ENCODE results near the gene URAD. TPM values are rescaled to one million over a fixed set of nuclear protein-coding genes. Genes with fewer than 3 reads are reported as not detected.

URAD gene
- total RNA-seq, 1 donor: not detected

GRCh38 chr13:28031896-28032288 is 43.4 kb upstream of the URAD start:
- DNase-seq (ENCODE audit: insufficient read length, low spot score, missing footprints): no peak
- Histone ChIP-seq H2AFZ (ENCODE audit: low read length) (no peak overlapping the region), H3K27me3 (ENCODE audit: insufficient read depth, low read length) (no peaks in the 10 kb centered on the region), H3K36me3 (ENCODE audit: insufficient read depth, low read length) (no peaks in the 10 kb centered on the region), H3K79me2 (ENCODE audit: insufficient read depth, low read length) (no peaks in the 10 kb centered on the region), H3K4me1 (ENCODE audit: insufficient read depth, low read length) (no peaks in the 10 kb centered on the region), H3K4me2 (ENCODE audit: insufficient read depth, low read length) (no peak overlapping the region), H3K4me3 (ENCODE audit: insufficient read depth, low read length) (no peak overlapping the region), H3K27ac (ENCODE audit: low read depth, low read length) (no peak overlapping the region), H3K9me3 (ENCODE audit: low read depth, low read length) (no peaks in the 10 kb centered on the region), H4K20me1 (ENCODE audit: insufficient read depth, low read length) (no peaks in the 10 kb centered on the region)
- no peak for TF ChIP-seq CTCF (IDR thresholded peaks at IDR 0.05; ENCODE audit: extremely low read depth, low read depth, low read length)

GRCh38 chr13:28031220-28031895 is 42.9 kb upstream of the URAD start:
- Histone ChIP-seq H3K27me3 (ENCODE audit: insufficient read depth, low read length) (no peaks in the 10 kb centered on the region), H2AFZ (ENCODE audit: low read length) (no peak overlapping the region), H3K4me1 (ENCODE audit: insufficient read depth, low read length) (no peaks in the 10 kb centered on the region), H3K27ac (ENCODE audit: low read depth, low read length) (no peak overlapping the region), H3K79me2 (ENCODE audit: insufficient read depth, low read length) (no peaks in the 10 kb centered on the region), H3K36me3 (ENCODE audit: insufficient read depth, low read length) (no peaks in the 10 kb centered on the region), H3K4me2 (ENCODE audit: insufficient read depth, low read length) (no peak overlapping the region), H3K9me3 (ENCODE audit: low read depth, low read length) (no peaks in the 10 kb centered on the region), H3K4me3 (ENCODE audit: insufficient read depth, low read length) (no peak overlapping the region), H4K20me1 (ENCODE audit: insufficient read depth, low read length) (no peaks in the 10 kb centered on the region)
- TF ChIP-seq CTCF (IDR thresholded peaks at IDR 0.05; ENCODE audit: extremely low read depth, low read depth, low read length): no peak
- no peak for DNase-seq (ENCODE audit: insufficient read length, low spot score, missing footprints)

- H3K27me3 ChIP-seq (ENCODE audit: insufficient read depth, low read length): no peaks in the 10 kb centered on the region
- H3K4me2 ChIP-seq (ENCODE audit: insufficient read depth, low read length): no peak overlapping the region
- DNase-seq (ENCODE audit: insufficient read length, low spot score, missing footprints): no peak
- H3K36me3 ChIP-seq (ENCODE audit: insufficient read depth, low read length): no peaks in the 10 kb centered on the region
- no peak for TF ChIP-seq CTCF (IDR thresholded peaks at IDR 0.05; ENCODE audit: extremely low read depth, low read depth, low read length)
- no peak overlapping the region for H3K27ac ChIP-seq (ENCODE audit: low read depth, low read length)
- no peaks in the 10 kb centered on the region for H4K20me1 ChIP-seq (ENCODE audit: insufficient read depth, low read length)
- H3K4me1 ChIP-seq (ENCODE audit: insufficient read depth, low read length): peaks cover 8% of the 10 kb centered on the region
- no peak overlapping the region for H3K4me3 ChIP-seq (ENCODE audit: insufficient read depth, low read length)
- H3K9me3 ChIP-seq (ENCODE audit: low read depth, low read length): no peaks in the 10 kb centered on the region
- no peak overlapping the region for H2AFZ ChIP-seq (ENCODE audit: low read length)
- H3K79me2 ChIP-seq (ENCODE audit: insufficient read depth, low read length): no peaks in the 10 kb centered on the region
These were observed 39.3 kb upstream of the URAD start for GRCh38 chr13:28027607-28028364.

GRCh38 chr13:28027071-28027470 is 38.6 kb upstream of the URAD start:
- Histone ChIP-seq H3K4me1 (ENCODE audit: insufficient read depth, low read length) (peaks cover 11% of the 10 kb centered on the region), H3K9me3 (ENCODE audit: low read depth, low read length) (no peaks in the 10 kb centered on the region), H3K36me3 (ENCODE audit: insufficient read depth, low read length) (no peaks in the 10 kb centered on the region), H3K27ac (ENCODE audit: low read depth, low read length) (no peak overlapping the region), H2AFZ (ENCODE audit: low read length) (no peak overlapping the region), H3K4me2 (ENCODE audit: insufficient read depth, low read length) (no peak overlapping the region), H4K20me1 (ENCODE audit: insufficient read depth, low read length) (no peaks in the 10 kb centered on the region), H3K79me2 (ENCODE audit: insufficient read depth, low read length) (no peaks in the 10 kb centered on the region), H3K4me3 (ENCODE audit: insufficient read depth, low read length) (no peak overlapping the region), H3K27me3 (ENCODE audit: insufficient read depth, low read length) (no peaks in the 10 kb centered on the region)
- DNase-seq (ENCODE audit: insufficient read length, low spot score, missing footprints): no peak
- TF ChIP-seq CTCF (IDR thresholded peaks at IDR 0.05; ENCODE audit: extremely low read depth, low read depth, low read length): no peak
